GM18507 (cell line): ENCODE measurements around the gene PSMB5.
A peak's percentile ranks its signal among the peaks of the same experiment; 100 is the strongest.
"Not testable (repeated sequence)": the region's sequence is repeated elsewhere in the genome, so short reads cannot be mapped to it uniquely, and the experiment has no call there.

ENCODE experiments used
- DNase-seq: peaks from one replicate; pipeline ENCODE4 v3.0.0; 2011; ENCODE audit warnings: low read depth; ENCODE audit not compliant: insufficient read length; ENCODE audit errors: extremely low spot score
- FAIRE-seq: peaks from 2 replicates; lab custom pipeline; 2011; peaks lifted over from hg19 to GRCh38; lab: Jason Lieb, UNC

Gene PSMB5

GRCh38 chr14:23021434-23021833, 13.3 kb downstream of the PSMB5 start:
- no peak for DNase-seq
- FAIRE-seq = no peak

GRCh38 chr14:23020143-23021128, 14.3 kb downstream of the PSMB5 start:
- FAIRE-seq (no peak), DNase-seq (no peak)

GRCh38 chr14:23018107-23018506, 16.6 kb downstream of the PSMB5 start:
- no peak for DNase-seq
- no peak for FAIRE-seq

DNA sequence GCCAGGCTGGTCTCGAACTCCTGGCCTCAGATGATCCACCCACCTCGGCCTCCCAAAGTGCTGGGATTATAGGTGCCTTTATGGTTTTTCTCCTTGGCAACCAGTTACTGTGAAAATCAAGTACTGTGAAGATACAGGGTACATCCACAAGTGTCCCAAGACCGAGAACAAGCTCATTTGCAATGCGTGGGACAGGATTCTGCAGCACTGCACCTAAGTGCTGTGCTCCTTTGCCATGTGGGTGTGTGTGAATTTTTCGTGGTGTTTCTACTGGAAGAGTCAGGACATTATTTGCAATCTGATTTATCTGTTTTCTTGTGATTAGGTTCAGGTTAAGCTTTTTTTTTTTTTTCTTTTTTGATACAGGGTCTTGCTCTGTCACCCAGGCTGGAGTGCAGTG, 17.6 kb downstream of the PSMB5 start:
- no peak for FAIRE-seq
- DNase-seq = no peak

GRCh38 chr14:23015618-23016017, 19.1 kb downstream of the PSMB5 start:
- no peak for FAIRE-seq

DNA sequence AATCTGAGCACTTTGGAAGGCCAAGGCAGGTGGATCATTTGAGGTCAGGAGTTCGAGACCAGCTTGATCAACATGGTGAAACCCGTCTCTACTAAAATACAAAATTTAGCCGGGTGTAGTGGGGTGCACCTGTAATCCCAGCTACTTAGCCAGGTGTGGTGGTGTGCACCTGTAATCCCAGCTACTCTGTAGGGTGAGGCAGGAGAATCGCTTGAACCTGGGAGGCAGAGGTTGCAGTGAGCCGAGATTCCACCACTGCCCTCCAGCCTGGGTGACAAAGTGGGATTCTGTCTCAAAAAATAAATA, 21.0 kb downstream of the PSMB5 start:
- not testable (repeated sequence) for DNase-seq, FAIRE-seq

More at GRCh38 chr14:23015618-23016017, 19.1 kb downstream of the PSMB5 start:
- no peak for DNase-seq

- DNase-seq = no peak
- FAIRE-seq = no peak
These were observed 21.5 kb downstream of the PSMB5 start for GRCh38 chr14:23013054-23013748.

DNA sequence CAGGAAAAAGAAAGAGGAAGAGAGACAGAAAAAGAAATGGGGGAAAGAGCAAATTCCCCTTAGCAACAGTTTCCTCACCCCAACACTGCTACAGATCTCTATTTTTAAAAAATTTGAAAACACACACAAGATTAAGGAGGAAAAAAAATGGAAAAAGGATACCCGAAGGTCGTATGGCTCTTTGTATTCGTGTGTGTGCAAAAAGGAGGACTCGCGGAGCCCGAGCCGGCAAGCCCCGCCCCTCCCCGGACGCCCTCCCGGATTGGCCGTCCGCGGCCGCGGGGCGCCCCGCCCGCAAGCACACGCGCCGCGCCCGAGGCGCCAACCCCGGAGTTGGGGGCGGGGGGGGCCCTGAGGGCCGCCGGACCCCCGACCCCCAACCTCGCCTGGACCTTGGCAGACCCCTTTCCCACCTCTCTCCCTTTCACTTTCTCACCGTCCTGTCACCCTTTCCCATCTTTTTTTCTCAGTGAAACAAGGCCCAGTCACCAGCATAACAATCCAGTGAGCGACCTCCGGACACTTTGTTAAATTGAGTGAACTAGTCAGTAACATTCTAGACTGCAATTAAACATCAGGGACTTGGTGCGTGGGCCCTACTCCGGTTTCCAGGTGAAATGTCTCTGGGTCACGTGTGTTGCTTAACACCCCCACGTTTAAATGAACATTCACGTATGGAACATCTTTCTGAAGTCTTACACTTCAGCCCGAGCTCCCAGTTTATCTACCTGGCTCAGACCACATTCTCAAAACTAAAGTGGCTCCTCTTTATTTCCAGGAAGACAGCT, 24.6 kb downstream of the PSMB5 start, which contains the start of gene C14orf93:
C14orf93 (minus strand) TSS at position 205 of the 788 bp plus-strand sequence. CDS start 11,120 bp downstream, outside the sequence.
- FAIRE-seq = no peak
- DNase-seq = peak; percentile 76

DNA sequence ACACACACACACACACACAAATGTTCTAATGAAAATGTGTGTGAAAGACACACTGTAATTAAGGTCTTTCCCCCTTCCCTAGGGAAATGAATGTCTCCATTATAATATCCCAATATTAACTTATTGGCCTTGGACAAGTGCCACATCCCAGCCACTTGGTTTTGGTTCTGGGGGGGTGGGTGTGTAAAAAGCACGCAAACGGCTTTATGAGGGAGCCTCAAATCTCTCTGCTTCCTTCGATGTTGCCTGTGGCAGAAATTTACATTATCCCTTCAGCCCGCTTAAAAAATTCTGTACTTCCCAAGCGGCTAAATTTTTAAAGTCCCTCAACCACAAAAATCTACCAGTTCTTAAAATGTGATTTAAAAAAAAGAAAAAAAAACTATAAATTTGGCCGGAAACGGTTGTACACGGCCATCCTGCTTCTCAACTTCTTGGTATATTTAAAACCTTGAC, 25.2 kb downstream of the PSMB5 start:
- peak; percentile 76 for FAIRE-seq
- no peak for DNase-seq

GRCh38 chr14:23008831-23009230, 25.9 kb downstream of the PSMB5 start:
- FAIRE-seq (peak; percentile 59), DNase-seq (no peak)

- FAIRE-seq = peak; percentile 96
- DNase-seq = peak; percentile 89
These were observed 27.9 kb downstream of the PSMB5 start for GRCh38 chr14:23006544-23007419.

DNA sequence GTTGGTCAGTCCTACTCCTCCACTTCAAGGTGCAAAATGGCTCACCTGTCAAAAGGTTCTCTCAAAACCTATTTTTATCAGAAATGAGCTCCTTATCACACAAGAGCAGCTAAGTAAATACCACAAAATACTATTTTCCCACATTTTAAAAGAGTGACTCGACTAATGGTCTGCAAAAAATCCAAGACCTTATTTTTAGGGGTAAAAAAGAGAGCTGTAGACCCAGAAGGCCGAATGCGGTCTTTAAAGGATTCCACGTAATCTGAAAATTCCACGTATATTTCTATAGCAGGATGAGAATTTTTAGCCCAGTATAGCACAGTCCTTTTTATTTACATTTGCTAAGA, 28.5 kb downstream of the PSMB5 start:
- no peak for FAIRE-seq

DNA sequence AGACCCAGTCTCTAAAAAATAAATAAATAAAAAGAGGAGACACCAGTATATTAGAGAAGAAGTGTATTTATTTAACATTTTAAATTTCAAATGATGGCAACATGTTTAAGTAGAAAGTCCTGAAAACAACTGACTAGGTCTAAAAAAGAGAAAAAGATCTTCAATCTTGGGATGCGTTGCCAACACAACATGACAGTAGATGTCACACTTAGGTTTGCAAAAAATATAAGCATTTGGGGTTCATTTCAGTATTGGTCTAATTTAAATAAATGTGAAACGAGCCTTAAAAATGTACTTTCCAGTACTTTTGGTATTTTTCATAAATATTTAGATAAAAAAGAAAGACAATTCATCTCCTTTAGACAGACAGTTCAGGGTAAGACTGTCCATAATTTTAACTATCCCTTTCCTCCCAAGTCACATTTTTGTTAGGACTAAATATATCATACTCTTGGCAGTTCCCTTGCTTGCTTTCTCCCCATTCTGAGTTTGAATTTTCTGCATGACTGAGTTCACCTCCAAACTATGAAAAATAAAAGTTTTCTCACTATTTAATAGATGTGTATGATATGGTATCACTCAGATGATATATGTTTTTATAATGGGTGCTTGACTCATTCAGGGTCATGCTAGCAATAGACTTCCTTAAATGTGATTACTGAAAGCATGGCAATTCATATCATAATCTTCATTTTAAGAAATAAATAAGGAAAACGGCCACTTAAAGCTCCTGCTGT, 29.1 kb downstream of the PSMB5 start:
- DNase-seq (no peak), FAIRE-seq (no peak)

More for the DNA sequence above, 28.5 kb downstream of the PSMB5 start:
- DNase-seq = no peak

DNA sequence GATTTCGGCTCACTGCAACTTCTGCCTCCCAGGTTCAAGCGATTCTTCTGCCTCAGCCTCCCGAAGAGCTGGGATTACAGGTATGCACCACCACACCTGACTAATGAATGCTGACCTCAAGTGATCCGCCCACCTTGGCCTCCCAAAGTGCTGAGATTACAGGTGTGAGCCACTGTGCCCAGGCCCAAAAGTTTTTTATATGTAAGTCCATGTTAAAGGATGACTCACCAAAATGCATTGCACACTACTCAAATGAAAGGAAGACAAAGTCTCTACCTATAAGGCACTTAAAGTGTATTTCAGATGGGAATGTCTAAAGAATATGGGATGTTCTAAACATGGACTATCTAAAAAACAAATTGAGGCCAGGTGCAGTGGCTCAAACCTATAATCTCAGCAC, 30.4 kb downstream of the PSMB5 start:
- not testable (repeated sequence) for FAIRE-seq, DNase-seq

- FAIRE-seq = no peak
- DNase-seq = no peak
These were observed 32.1 kb downstream of the PSMB5 start for GRCh38 chr14:23002592-23002991.

DNA sequence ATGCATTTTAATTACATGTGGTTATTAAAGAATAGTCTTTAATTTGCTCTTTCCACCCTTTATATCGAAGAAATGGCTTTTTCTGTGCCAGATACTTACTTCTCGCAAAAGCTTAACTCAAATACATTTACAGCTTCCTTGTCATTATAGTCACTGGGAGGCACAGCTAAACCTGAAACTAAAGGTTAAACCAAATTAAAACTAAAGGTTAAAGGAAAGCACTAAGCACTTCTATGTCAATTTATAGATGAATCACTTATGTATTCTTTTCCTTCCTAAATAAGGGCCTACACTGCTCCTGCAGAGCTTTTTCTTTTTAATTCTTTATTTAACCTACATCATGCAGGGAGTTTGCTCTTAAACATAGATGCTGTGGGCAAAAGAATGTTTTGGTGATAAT, 33.8 kb downstream of the PSMB5 start:
- no peak for FAIRE-seq
- DNase-seq = no peak

GRCh38 chr14:22998329-22999012, 36.2 kb downstream of the PSMB5 start:
- no peak for FAIRE-seq

More at GRCh38 chr14:22998329-22999012, 36.2 kb downstream of the PSMB5 start:
- no peak for DNase-seq
